GM21367 (cell line): Measurements from ENCODE around the gene CD96.
"Not testable (repeated sequence)": the region's sequence is repeated elsewhere in the genome, so short reads cannot be mapped to it uniquely, and the experiment has no call there.

Experiments used
- ATAC-seq: cut with Tn5 transposase; IDR thresholded peaks from one replicate; pipeline ENCODE4 v1.9.1; 2021; ENCODE audit not compliant: unreplicated experiment

Gene CD96

DNA sequence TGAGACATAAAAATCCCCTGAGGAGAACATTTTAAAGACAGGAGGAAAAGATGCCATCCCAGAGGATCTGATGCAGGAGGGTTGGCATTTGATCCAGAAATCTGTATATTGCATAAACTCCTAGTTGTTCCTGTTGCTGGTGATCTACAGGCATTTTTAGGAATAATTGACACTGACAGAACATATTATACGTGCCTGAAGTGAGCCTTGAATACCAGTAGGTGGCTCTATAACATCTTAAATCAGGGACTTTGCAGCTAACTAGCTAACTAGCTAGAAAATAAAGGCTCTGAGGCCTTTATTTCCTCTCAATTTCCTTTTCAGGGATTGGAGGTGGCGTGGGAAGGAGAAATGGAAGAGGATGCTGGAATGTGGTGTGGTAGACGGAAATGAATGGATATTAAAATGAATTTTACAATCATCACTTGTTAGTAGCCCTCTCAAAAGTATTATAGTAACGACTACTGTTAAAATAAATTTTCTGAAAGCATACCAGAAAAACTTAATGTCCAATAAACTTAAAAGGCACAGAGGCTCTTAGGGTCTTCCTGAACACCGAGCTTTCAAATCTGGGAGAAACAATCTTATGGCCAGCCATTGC is 127.0 kb downstream of the CD96 start:
- ATAC-seq, result peak; percentile 38

DNA sequence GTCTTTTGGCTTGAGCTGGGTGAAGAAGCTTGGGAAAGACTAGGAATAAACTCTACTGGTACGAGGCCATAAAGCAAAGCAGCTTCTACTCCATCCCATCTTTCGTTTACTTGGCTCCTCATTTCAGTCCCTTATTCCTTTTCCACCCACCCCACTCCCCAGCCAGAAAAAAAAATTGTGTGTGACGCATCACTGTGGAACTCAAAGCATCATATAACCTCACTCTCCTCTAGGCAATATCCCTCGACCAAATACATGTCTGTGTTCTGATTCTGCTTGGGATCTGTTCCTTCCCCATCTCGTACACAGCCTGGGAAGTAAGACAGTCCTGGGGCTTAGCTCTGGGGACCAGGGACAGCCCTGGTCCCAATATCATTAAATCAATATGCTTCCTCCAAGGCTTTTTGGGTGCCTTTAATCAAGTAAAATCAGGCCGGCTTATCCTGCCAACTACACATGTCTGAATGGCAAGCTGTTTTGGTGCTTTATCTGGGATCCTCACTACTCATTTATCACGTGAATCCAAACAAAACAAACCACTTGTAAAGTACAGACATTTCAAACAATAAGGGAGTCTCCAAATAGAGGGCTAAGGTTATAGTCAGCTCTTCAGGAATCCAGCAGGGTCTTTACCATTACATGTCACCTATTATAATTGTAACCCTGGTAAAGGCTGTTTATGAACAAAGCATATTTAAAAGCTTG is 128.1 kb downstream of the CD96 start:
- ATAC-seq, result no peak

DNA sequence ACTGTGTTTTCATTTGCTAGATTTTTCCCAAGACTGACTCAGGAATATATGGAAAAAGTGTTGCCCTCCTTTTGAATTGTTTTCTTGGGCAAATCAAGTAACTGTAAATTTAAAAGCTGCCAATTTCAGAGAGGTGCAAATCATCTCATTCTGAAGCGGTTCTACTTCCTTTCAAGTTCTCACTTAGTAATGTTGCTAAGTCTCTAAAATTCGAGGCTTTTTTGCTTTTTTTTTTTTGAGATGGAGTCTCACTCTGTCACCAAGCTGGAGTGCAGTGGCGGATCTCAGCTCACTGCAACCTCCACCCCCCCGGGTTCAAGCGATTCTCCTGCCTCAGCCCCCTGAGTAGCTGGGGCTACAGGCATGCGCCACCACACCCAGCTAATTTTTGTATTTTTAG is 130.5 kb downstream of the CD96 start:
- not testable (repeated sequence) for ATAC-seq

DNA sequence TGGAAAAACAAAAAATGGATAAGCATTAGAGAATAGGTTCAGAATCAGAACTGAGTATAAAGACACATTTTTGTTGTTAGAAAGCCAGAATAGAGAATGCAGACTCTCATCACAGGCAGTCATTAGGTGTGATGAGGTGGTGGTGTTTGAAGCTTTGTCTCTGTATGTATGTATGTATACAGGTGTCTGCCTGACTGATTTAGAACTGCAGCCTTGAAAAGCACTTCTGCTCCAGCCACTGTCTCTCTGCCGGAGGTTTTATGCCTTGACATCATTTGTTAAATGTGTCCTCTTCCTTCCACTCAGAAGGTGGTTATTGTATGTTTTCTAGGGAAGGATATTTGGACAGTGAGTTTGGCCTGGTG is 133.8 kb downstream of the CD96 start:
- ATAC-seq, result no peak

DNA sequence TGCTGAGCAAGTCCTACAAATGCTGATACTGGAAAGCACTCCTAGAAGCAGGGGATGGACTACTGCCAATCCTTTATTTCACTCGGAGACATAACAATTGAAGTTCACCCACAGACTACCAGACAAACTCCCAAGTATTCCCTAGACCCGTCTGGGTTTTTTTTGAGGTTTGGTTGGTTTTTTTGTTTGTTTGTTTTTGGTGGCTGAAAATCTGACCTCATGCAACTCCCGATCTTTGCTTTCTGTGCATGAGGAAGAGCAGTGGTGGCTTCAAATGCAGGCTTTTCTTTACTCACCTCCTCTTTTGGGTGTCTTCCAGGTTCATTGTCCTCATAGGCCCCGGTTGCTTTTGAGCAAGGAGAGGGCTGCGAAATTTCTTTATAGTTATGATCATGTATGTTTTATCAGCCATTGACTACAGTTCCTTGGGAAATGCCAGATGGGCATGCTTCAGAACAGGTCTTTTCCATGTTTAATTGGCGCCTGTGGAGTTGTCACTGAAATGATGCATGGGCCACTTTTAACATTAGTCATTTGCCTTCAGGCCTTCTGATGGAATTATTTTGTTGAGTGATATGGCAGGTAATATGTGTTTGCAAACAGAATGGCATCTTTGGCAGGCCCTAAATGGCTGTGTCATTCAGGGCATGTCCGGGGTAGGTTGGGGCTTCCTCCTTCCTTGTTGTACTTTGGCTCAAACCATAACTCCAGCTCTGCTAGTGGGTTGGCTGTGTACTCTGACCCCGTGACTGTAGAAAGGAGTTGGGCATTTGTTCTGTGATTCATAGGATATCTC is 134.4 kb downstream of the CD96 start:
- ATAC-seq, result no peak

DNA sequence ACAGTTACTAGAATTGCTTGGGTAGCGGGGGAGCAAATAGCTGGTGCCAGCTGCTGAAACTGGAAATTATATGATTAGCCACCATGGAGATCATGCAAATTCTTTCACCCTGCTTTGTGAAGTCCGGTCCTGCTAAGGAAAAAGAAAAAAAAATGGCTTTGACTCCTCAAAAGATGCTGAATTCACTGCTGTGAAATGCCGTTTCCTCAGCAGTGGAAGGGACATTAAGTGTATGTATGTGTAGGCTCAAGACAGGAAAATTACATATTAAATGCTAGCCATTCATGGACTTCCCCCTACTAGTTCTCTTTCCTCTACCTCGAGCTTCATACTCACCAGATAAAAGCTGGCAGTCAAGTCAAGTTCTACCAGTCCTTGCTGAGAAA is 135.0 kb downstream of the CD96 start:
- no peak for ATAC-seq

DNA sequence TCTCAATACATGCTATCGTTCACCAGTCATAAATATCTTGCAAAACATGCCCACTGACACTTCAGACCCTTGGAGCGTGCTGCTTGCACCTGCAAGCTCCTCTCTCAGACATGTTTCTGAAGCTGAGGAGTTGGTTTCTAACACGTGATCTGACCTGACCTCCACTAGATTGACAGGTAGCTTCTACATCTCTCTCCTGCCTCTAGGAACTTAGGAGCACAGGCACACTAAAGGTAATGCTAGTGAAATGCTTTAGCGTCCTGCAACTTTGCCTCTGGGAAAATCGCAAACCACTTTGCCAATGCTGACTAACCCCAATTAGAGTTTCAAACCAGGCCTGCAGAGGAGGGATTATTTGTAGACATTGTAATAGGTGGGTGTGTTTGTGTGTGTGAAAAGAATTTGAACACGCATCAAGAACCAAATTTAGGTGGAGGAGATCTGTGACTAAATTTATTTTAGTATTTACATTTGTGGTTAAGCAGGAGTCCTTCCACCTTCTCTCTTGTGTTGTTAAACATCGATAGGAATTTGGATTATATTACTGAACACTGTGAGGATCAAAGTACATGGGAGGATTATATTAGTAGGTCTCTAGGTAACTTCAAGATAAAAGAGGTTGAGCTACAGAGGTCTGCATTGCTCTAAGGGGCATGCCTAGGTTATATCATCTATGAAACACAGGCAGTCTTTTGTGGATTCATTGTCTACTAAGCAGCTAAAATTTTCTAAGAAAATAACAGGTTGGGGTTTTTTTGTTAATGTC is 139.8 kb downstream of the CD96 start:
- no peak for ATAC-seq

DNA sequence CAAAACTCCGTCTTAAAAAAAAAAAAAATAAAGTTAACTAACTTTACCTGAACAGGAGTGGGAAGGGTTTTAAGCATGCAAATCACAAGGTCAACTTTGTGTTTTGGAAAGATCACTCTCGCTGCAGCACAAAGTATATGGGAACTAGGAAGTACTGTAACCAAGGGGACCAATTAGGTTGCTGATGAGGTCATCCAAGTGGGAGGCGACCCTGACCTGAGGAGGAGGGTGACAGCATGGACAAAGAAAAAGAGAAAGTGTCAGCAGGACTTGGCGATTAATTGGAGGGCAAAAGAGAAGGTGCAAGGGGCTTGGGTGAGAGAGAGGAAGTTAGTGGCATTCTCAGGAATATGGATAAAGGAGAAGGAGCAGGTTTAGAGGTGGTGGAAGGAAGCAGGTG is 142.6 kb downstream of the CD96 start:
- ATAC-seq, result no peak

DNA sequence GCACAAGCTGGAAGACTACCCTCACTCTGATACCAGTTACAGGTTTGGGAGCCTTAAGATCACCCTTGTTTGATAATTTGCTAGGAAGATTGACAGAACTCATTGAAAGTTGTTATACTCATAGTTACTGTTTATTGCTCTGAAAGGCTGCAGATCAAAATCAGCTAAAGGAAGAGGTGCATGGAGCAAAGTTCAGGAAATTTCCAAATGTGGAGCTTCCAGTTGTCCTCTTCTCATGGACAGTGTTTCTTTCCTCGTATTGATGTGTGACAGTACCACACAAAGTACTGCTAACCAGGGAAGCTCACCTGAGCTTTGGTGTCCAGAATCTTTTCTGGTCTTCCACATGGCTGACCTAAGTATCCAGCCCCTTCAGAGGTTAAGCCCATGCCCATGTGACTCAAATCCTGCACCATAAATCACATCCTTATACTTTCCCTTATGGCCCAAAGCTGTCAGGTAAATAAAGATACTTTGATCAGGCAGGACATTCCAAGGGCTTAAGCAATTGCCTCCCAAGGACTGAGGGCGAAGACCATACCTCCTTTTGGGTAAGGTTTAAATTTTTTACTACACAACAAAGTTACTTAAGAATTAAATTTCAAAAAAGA is 146.3 kb downstream of the CD96 start:
- ATAC-seq, result no peak

DNA sequence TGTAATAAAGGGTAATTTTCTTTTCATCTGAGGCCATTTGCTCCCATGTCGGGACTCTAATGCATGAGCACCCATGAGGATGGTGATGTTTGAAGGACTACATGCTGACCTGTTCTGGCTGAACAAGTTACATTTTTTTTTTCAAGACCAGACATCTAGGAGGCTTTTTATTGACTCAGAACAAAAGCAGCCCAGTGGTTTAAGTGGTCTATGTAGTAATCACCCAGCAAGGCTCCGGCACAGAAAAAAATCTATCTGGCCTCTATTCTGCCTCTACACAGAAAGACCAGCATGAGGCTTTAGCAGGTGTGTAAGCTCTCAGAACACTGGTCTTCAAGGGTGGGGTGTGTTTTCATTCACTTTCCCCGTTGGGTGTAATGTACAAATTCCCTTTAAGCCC is 148.2 kb downstream of the CD96 start:
- peak; percentile 75 for ATAC-seq

DNA sequence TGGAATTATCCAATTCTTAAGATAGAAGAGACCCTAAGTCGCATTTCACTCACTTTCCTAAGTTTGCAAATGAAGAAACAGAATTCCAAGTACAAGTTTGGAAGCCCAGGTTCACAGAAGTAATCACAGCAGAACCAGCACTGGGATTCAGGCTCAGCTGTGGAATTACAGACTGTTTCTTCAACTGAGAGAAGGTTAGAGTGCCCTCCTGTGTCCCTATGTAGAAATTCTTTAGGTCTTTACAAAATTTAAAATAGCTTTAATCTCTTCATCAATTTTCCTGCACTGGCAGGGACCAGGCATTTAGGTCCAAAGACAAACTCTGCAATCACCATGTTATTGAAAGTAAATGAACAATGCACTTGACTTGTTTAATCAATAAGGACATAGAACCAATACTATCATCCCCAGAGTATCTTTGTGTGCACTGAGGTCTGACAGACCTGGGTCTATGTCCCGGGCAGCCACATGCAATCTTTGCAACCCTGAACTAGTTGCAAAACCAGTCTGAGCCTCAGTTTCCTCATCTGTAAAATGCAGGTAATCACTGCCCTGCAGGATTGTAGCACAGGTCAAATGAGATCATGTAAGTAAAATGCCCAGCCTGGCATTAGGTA is 149.4 kb downstream of the CD96 start:
- ATAC-seq, result no peak

DNA sequence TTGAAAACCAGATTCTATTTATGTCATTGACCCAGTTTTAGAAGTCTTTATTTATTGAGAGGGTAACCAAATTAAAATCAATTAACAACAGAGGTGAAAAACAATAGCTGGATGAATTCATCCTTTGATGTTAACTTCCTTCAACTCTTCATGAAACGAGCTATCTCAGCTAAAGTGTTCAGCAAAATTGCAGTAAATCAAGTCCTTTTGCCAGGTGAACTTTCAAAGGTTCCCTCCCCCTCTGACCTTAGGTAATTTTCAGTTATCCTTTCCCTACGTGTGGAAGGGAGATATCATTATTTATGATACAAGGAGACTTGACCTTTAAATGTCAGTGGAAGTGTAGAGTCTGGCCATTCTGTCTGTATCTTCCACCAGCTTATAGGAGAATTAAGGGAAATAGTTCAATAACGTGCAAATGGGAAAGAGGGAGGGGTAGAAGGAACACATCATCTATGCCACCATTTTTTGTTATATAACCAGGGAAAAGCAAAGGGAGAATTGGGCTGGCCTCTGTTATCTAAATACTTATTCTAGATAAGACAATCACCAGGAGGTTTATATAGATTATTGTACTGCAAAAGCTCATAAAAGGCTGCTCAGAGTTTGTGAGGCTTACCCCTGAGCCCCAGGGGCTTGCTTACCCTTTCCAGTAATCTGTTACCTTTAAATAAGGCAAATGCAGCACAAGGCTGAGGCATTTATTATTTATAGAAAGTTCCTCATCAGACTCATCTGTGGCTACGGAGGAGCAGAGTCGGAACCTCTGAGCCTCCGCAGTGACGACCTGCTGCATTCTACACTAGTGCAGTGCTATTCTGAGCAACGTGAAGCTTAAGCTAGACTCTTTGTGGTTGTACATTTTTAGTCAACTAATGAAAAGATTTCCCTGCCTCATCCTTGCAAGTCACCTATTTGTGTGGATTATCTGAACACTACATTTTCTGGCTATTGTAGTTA is 150.9 kb downstream of the CD96 start:
- no peak for ATAC-seq

DNA sequence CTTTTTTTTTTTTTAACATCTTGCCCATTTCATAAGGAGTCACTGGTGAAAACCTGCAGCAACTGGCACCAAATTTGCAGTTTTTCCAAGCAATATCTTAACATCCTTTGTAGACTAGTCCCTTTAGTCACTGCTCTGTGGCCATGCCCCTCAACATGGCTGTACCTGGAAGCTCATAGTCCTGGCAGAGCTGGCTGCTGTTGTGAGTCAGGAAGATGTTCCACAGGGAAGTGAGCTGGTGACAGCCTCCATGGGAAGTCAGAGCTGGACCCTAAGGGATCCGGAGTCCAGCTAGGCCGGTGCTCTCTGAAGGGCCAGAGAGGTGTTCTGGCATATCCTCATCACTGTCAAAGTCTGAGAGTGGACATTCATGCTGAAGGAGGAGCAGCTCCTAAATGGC is 152.5 kb downstream of the CD96 start:
- no peak for ATAC-seq

DNA sequence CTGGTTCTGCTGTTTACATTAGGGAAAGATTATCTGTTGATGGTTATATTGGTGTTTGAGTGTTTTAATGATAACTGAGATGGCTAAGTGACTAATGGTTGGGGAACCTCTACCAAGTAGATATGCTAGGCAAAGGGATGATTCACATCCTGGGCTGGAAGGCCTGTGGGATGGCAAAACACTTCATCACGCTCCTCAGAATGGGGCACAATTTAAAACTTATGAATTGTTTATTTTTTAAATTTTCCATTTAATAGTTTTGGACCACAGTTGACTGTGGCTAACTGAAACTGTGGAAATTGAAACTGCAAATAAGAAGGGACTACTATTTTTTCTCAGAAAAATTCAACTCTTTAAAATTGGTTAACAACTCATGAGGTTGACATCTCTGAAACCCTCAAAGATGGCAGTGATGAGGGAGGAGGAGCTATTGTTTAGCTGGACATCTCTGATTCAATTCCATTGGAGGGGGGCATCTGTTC is 153.7 kb downstream of the CD96 start:
- ATAC-seq, result no peak

DNA sequence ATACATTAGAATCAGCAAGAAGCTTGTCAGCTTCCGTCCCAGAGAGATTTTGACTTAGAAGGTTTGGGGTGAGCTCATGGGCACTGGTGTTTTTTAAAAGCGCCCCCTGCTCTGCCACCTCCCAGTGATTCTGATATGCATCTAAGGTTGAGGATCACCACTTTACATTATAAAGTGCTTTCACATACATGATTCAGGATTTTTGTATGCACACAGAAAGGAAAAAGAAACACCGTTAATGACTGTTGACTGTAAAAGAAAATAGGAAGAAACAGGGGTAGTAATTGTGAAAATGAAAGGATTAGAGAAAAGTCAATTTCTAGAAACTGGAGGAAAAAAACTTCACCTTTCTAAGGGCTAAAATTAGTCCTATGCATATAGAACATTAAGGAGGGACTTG is 158.1 kb downstream of the CD96 start:
- ATAC-seq, result peak; percentile 46

DNA sequence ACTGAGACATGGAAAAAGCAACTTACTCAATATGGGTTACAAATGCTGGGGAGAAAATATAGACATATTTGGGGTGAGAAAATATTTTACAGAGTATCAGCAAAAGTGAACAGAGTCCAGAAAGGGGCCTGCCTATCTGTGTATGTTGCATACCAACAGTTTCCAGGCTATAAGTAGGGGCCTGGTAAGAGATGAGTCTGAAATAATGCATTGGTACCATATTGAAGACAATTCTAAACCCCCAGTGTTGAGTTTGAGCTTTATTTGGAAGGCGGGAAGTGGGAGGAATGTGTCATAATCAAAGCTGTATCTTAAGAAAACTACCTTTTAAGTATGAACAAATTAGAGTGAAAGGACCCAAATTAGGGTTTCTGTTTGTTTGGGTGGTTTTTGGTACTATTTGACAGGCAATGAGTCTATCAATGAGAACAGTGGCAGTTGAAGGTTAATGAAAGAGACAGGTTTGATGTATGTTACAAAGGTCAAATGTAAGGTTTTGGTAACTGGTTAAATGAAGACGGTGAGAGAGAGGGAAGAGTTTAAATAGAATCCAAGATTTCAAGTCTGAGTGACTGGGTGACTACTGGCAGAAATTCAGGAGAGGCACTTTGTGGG is 159.4 kb downstream of the CD96 start:
- no peak for ATAC-seq
